Measurements from ENCODE around the gene ELOVL3.
A peak's percentile ranks its signal among the peaks of the same experiment; 100 is the strongest.

Gene ELOVL3

DNA sequence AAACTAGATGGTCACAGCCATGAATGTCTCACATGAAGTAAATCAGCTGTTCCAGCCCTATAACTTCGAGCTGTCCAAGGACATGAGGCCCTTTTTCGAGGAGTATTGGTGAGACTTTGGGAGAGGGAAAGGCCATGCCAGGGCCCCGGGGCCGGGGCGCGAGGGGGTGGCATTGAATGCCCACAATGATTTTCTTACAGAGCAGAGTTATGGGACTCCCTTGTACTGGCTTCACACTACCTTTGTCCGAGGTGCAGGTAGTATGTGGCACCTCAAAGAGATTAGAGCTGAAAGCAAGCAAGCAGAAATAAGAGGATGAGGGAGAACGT, 407 bp downstream of the ELOVL3 start:
- DNase-seq (ENCODE audit: low read depth in 2 of 3, low spot score in 2 of 3) = no peak

DNA sequence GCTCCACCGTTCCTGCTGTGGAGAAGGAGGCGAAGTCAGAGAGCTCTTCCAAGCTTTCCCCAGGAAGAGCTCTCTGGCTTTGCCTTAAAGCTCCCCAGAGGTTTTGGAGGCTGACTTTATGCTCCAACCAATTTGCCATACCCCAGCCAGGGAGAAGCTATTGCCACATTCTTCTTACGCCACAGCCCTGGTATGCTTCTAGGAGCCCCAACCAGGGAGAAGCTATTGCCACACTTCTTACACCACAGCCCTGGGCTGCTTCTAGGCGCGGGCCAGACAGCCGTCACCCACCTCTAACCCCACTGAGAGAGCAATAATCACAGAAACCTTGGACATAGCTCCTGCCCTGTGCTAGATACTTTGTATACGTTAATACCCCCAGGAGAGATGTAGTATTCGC, 951 bp downstream of the ELOVL3 start:
- no peak for DNase-seq (ENCODE audit: low read depth in 2 of 3, low spot score in 2 of 3)

DNA sequence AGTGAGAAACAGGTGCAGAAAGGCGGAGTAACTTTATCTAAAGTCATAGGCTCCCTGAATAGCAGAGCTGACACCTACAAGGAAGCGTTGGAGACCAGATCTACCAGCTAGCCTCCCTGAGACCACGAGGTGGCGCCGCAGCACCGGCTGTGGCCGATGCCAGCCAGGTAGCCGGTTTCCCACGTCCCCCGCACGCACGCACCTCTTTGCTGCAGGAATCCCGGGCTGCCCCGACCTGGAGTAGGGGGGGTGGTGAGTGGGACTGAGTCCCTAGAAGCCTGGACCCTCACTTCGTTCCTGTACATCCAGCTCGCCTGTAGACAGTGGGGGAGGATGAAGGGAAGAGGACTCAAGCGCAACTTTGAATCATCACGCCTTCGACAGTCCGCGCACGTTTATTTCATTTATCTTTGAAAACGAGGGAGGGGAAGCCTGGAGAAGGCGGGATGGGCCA, 3.7 kb downstream of the ELOVL3 start:
- peak; percentile 60 to 78 (median 68) for DNase-seq (ENCODE audit: low read depth in 2 of 3, low spot score in 2 of 3)

DNA sequence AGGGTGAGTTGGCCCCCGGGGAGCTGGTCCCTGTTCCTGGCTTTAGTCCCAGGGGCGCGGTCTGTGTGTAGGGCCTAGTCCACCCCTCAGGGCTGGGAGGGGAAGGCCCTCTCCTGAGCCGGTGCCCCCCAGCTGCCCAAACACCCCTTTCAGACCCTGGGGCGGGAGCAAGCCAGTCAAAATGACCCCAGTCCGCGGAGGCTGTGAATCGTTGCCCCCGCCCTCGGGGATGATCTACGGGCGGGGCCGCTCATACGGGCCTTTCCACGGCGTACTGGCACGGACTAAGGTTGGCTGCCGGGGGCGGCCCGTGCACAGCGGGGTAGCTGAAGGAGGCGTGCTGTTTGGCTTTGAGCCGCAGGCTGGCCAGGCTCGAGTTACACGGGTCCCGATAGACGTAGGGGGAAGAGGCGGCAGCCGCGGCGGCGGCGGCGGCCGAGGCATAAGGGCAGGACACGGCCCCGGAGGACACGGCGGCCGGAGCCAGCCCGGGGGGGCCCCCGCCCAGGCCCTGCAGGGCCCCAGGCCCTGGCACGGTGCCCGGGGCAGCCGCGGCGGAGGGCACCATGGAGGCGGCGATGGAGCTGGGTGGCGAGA, 4.3 kb downstream of the ELOVL3 start:
- DNase-seq (ENCODE audit: low read depth in 2 of 3, low spot score in 2 of 3) = no peak

DNA sequence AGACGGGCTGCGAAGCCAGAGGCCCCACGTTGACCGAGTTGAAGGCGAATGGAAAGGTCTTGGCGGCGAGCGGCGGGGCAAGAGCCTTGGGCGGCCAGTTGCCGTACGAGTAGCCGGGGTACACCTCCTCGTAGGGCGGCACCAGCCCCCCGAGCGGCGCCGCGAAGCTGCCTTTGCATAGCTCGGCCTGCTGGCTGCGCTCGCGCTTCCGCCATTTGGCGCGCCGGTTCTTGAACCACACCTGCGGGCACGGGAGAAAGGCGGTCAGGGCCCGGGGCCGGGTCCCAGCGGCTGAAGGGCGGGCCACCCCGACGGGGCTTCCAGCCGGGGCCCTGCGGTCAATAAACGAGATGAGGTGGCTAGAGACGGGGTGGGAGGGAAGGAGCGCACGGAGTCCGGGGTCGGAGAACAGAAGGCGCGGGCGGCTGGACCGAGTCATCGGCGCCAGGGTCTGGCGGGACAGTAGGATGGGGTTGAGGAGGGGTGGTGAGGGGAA, 4.8 kb downstream of the ELOVL3 start:
- DNase-seq (ENCODE audit: low read depth in 2 of 3, low spot score in 2 of 3) = no peak

DNA sequence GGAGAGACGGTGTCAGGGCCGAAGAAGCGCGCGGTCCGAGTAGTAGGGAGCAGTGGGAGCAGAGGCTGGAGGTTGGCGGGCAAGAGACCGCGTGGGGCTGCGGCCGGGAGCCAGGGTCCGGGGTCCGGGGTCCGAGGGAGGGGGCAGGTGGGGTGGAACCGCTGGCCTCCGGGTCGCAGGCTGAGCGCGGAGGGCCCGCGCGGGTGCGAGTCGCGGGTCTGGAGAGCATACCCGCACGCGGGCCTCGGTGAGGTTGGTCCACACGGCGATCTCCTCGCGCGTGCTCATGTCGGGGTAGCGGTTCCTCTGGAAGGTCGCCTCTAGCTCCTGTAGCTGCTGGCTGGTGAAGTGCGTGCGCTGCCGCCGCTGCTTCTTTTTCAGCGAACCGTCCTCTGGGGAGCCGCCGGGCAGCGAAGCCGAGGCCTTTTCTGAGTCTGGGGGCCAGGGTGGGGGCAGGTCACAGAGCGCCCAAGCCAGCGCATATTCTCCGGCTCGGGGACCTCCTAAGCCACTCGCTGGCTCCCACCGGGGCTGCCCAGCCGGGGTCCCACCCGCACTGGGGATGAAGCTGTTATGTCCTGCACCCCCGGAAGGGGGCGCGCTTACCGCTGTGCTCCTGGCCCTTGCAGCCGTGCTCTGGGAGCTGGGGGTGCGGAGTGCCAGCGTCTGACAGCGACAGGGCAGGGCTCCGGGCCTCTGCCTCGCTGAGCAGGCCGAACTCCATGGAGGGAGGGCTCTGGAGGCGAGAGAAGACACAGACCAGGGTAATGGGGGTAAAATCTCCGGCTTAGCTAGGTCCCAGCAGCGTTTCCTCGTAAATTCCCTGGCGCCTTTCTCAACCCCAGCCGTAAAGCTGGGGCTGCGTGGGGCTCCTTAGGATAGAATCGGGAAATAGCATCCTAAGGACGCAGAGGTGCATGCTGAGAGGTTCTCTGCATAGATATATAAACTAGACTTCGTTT, 5.5 kb downstream of the ELOVL3 start:
- peak; percentile 48 to 78 (median 72) for DNase-seq (ENCODE audit: low read depth in 2 of 3, low spot score in 2 of 3)

DNA sequence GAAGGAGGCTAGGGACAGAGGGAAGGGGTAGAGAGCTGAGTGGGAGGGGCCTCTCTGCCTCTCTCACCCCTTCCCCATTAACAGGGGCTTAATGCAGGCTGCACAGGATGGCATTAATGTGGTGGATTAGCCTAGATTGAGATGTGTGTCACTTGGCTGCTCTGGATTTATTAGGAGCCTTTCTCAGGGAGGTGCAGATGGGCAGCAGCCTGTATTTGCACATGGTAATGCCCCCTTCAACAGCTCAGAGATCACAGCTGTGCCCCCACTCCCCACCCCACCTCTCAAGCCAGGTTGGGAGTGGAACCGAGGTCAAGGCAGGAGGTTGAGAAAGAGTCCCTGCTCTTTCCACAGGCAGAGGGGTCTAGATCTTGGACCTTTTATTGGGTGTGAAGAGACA, 7.9 kb downstream of the ELOVL3 start:
- DNase-seq (ENCODE audit: low read depth in 2 of 3, low spot score in 2 of 3) = no peak

DNA sequence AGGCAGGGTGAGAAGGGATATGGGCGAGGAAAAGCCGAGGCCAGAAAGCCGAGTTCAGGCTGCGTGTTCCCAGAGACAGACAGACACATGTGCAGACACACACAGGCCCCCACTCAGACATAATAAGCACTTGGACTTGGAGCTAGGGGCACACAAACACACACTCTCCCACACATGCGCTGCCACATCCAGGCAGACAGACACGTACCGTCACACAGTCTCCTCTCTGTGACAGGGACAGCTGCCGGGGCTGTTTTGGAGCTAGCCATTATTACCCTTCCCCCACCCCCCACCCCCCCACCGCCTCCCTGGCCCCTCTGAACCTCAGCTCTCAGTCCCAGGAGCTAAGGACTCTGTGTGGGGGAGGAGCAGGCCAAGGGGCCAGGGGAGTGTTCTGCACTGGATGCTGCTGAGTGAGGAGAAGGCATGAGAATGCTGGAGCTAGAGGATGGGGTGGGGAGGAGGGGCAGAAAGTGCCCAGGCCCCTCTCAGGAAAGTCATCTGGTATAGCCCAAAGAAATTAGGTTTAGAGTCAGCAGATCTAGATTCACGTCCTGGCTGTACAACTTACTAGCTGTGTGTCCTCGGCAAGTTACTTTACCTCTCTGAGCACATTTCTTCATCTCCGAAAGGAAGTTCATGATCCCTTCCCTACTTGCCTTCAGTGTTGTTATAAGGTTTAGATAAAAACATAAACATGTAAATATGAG, 8.9 kb downstream of the ELOVL3 start:
- DNase-seq (ENCODE audit: low read depth in 2 of 3, low spot score in 2 of 3) = no peak

DNA sequence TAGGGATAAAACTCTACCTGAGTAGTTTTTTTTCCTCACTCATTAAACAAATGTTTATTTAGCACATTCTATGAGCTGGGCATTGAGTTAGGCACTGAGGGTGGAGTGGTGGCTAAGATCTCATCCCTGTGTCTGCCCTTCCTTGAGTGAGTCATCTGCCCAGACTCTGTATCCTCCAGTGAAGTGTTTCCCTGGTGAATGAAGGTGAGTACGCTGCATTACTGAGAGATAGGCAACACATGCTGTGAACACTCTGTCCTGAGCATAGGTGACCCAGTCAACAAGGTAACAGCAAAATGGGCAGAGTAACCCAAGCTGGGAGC, 9.5 kb downstream of the ELOVL3 start:
- no peak for DNase-seq (ENCODE audit: low read depth in 2 of 3, low spot score in 2 of 3)

DNA sequence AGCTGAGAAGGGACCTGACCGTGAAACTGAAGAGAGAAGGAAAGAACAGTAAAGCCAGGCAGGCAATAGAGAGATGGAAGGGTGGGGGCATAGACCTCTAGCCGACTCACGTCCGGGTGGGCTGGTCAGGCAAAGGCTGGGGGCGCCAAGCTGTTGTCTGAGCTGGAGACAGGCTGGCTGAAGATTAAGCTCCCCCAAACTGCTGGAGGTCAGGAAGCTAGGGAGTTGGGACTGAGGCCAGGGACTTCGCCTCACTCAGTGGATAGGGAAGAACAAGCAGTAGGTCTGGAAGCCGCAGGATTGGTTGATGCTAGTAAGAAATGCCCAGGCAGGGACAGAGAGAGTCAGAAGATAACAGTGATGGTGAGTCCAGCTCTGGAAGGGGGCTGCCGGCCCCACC, 9.9 kb downstream of the ELOVL3 start:
- DNase-seq (ENCODE audit: low read depth in 2 of 3, low spot score in 2 of 3) = no peak

DNA sequence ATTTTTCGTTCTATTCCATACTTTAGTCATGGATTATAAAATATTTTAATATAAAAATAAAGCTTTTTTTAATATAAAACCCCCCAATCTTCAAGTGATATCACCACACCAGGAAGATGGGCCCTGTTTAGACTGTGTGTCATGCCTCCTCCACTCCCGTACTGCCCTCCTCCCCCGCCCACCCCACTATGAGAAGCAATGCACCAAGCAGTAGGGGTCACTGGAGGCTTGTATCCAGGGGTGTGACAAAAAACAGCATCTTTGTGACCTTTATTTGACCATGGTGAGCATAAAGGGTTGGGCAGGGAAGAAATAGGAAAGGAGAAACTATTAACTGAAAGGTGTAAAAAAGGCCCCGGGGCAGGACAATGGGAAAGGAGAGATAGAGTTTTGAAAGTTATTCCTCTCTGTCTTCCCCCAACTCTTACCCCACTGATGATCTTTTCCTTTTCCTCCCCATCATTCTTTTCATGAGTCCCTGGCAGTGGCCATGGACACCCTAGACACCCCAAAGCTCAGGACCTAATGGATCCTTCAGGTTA, 11.7 kb downstream of the ELOVL3 start:
- no peak for DNase-seq (ENCODE audit: low read depth in 2 of 3, low spot score in 2 of 3)

DNA sequence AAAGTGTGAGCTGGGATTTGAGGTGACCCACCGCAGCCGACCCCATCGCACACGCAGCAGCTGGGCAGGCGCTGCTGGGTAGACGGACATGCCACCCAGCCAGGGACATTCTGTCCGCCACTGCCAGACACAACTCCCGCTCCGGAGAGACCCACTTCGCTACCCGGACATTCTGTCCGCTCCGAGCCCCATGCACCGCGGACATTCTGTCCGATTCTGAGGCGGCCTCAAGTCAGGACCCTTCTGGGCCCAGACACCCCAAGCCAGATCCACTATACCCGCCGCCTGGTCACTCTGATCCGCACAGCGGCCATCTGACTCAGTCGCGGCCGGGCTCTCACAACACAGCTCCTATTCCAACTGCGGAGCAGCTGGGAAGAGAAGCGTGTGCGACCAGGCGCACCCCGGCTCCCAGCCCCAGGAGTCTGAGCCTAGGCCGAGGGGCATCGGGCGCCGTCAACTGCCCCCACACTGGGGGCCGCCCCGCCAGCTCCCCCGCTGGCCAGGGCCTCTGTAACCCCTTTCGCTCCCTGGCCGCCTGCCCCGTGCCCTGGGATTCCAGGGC, 14.4 kb downstream of the ELOVL3 start:
- no peak for DNase-seq (ENCODE audit: low read depth in 2 of 3, low spot score in 2 of 3)

DNA sequence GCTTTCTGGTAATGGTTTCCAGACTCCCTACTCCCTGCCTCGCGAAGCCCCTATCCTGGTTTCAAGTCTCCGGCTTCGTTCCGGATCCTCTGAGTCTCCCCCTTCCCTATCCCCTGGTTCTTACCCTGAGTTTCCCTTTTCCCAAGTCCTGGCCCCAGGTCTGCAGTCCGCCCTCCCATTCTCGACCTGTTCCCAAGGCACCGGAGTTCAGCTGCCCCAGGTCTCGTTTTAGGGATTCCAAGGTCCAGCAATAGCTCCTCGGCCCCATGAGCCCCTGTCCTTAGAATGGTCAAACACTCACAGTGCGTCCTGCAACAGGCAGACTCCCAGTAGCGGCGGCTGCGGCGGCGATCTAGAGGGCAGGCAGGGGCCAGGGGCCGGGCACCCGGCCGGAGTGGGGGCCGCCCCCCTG, 14.9 kb downstream of the ELOVL3 start:
- DNase-seq (ENCODE audit: low read depth in 2 of 3, low spot score in 2 of 3) = no peak

DNA sequence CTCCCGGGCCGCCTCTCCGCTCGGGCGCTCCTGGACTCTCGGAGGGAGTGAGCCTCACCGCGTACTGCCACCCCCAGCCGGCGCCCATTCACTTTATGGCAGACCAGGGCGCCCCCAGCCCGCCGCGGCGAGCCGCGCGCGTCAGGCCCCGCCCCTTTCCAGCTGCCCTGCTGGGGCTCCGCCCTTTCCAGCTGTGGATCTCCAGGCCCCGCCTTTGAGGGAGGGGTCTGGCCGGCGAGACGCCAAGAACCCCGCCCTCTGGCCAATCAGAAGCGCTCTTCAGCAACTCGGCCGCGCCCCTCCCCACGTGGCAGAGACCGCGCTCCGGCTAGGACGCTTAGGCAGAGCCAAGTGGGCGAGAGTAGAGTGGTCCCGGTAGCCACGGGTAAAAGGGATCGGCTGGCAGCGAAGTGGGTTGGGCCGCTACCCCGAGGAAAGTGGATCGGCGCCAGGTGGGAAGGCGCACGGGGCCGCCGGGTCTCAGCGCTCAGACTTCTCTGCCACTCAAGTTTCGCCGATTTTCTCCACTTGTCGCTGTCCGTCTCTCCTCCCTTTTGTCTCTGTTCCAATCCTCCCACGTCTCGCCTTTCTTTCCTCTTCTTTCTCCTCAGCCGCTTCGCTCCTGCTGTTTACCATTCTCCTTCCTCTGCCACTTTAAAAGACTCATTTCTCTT, 15.5 kb downstream of the ELOVL3 start, which contains the start of gene PITX3:
TSS of gene PITX3 (minus strand) at position 69 of the 674 bp plus-strand sequence. CDS start 9,432 bp downstream, outside the sequence.
- DNase-seq (ENCODE audit: low read depth in 2 of 3, low spot score in 2 of 3) = peak; percentile 77 to 79 (median 78)

DNA sequence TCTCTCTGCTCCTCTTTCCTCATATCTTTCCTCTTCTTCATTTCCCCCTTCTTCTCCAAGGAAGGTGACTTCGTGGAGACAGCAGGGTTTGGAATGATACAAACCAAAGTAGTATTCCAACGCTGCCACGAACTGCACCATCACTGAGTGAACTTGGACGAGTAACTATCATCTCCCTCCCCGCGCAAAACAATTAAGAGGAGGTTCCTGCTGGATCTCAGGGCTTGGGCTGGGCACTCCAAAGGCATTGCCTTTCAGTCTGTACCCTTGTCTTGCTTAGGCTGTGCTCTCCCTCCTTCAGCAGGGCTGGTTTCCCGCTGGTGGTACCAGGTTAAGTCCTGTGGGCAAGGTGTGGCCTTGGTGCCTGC, 16.0 kb downstream of the ELOVL3 start:
- DNase-seq (ENCODE audit: low read depth in 2 of 3, low spot score in 2 of 3) = no peak

DNA sequence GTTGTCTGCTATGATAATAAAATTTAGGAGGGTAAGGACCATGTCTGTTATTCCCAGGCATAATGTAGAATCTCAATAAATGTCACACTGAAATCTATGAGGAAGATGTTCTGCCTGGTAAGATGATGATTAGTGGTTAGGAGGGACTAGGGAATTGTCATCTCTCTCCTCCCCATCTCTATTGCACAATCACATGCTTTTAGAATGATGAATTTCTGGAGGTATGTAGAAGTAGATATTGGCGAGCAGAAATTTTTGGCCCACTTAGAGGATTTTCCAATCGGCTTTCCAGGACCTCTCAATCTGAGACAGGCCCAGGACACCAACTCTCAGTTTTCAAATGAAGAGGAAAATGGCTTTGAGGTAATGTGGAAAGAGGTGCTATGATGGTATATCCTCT, 17.2 kb downstream of the ELOVL3 start:
- DNase-seq (ENCODE audit: low read depth in 2 of 3, low spot score in 2 of 3) = no peak

DNA sequence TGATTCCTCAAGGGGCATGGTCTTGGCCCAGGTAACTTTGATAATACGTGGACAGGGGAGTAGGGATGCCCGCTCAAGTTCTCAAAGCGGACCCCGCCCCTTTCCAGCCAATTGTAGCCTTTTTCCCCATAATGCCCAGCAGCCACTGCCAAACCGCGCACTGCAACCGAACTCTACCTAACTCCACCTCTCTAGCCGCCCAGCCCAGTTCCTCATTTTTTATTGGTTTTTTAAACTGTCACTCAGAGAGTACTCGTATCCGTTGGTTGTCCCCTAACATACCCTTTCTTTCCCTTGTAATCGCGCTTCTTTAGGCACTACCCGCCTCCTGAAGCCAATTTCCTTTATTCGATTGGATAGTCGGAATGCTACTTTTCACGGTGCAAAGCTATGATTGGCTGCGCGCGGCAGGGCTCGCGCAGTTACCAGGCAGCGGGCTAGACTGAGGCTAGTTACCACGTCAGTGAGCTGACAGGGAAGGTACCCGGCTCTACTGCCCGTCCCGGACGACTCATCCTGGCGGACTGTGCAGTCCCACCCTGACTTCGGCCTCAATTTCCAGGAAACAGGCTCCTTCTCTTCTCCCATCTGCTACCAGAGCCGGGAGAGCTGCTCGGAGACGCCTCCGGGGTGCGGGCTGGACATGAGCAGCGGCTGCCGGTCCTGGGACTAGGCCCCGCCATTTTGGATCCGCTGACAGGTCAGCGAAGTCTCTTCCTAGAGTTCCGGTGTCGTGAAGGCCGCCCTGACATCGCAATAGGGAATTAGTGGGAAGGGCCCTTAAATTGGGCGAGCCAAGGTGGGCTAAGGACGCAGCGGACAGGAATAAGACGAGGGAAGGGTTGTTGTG, 19.2 kb downstream of the ELOVL3 start, which contains the start of gene GBF1:
TSS of gene GBF1 (plus strand) at position 451 of the 850 bp plus-strand sequence. CDS start 13,407 bp downstream, outside the sequence.
- peak; percentile 58 to 76 (median 71) for DNase-seq (ENCODE audit: low read depth in 2 of 3, low spot score in 2 of 3)

DNA sequence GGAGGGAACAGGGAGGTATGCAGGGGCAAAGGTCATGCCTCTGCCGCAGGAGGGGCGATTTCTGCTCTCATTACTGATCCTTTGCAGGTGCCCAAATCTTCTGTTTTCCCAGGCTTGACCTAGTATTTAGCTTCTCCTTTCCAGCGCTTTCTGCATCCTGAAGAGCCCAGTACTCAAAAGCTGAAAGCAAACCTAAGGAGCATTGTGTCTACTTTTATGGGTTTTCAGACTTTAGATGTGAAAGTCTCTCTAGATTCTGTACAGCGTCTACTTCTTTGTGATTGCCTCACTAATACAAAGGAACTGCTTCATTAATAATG, 19.8 kb downstream of the ELOVL3 start:
- DNase-seq (ENCODE audit: low read depth in 2 of 3, low spot score in 2 of 3) = no peak

DNA sequence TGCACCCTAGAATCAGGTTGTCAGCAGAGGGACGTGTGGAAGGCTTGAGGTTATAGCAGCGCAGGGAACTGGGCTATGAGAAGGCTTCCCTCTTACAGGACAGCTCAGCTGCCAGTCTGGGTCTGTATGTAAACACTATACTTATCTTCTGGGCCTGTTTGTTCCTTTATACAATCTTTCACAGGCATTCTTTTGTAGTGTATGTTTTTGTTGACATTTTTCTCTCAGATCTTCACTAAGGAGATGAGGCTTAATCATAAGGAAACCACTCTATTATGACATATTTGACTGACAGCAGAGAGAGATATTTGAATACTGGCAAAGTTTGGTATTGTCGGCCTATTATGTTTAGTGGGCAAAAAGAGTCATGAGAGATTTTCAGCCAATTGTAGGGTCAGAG, 20.2 kb downstream of the ELOVL3 start:
- DNase-seq (ENCODE audit: low read depth in 2 of 3, low spot score in 2 of 3) = no peak

DNA sequence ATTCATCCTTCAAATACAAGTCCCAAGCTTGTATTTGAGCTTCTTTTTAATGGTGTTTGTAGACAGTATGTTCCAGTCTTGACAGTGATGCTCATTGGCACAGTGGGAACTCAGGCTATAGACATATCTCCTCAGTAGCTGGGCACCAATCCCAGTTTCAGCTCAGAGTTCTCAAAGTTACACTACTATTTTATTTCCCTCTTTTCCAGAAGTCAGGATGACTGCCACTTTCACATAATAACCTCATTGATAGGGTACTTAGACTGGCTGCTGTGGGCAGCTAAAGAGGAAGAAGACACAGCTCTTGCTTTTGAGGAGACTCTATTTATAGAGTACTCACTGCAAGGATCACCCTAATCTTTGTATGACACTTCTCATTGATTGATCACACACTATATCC, 21.6 kb downstream of the ELOVL3 start:
- DNase-seq (ENCODE audit: low read depth in 2 of 3, low spot score in 2 of 3) = no peak

Data from activated CD8-positive, alpha-beta memory T cell treated with anti-CD3 and anti-CD28 coated beads for 48 hours (primary cell).